Measurements from ENCODE around the gene DCUN1D2. TPM values are rescaled to one million over a fixed set of nuclear protein-coding genes. Genes with fewer than 3 reads are reported as not detected.

Gene DCUN1D2
- total RNA-seq, 6 experiments from 2014 or later, result 6.1 to 11.7 (median 9.3) TPM

GRCh38 chr13:113460064-113460555, 30.4 kb downstream of the DCUN1D2 start:
- no peak for DNase-seq
- peaks cover 0 to 33% (median 5%) of the 10 kb centered on the region in 4 donors for H3K36me3 ChIP-seq
- no peak overlapping the region for H3K27ac ChIP-seq
- peaks cover 0 to 3% (median 0%) of the 10 kb centered on the region in 4 donors for H3K4me1 ChIP-seq
- no peaks in the 10 kb centered on the region for H3K27me3 ChIP-seq
- intact Hi-C loops (cut with DNase I), result no loop called here
- no peaks in the 10 kb centered on the region for H3K9me3 ChIP-seq
- no peak overlapping the region for H3K4me3 ChIP-seq
- ATAC-seq, result no peak
- TF ChIP-seq POLR2A (IDR thresholded peaks at IDR 0.05), result no peak
- TF ChIP-seq CTCF (IDR thresholded peaks at IDR 0.05), result no peak
- WGBS (ENCODE audit: insufficient coverage, low coverage, low lambda C conversion rate, missing lambda C conversion rate), result 100% methylated on average over 3 of the region's 14 CpGs

GRCh38 chr13:113458253-113459065, 32.1 kb downstream of the DCUN1D2 start:
- no peaks in the 10 kb centered on the region for H3K9me3 ChIP-seq
- no peak for TF ChIP-seq POLR2A (IDR thresholded peaks at IDR 0.05)
- TF ChIP-seq CTCF (IDR thresholded peaks at IDR 0.05), result peak in 3 of 4 donors; percentile 26 to 31 (median 31)
- DNase-seq (peak in 1 of 3 donors; percentile 40), ATAC-seq (peak in 2 of 4 donors; percentile 28 to 36)
- intact Hi-C loops (cut with DNase I), result no loop called here
- H3K27me3 ChIP-seq, result no peaks in the 10 kb centered on the region
- H3K27ac ChIP-seq, result no peak overlapping the region
- H3K4me1 ChIP-seq, result peaks cover 0 to 3% (median 0%) of the 10 kb centered on the region in 4 donors
- WGBS (ENCODE audit: insufficient coverage, low coverage, low lambda C conversion rate, missing lambda C conversion rate), result 78% methylated on average over 4 of the region's 23 CpGs
- H3K4me3 ChIP-seq, result no peak overlapping the region
- H3K36me3 ChIP-seq, result peaks cover 0 to 33% (median 5%) of the 10 kb centered on the region in 4 donors

- no peaks in the 10 kb centered on the region for H3K9me3 ChIP-seq
- H3K36me3 ChIP-seq, result peaks cover 0 to 33% (median 5%) of the 10 kb centered on the region in 4 donors
- intact Hi-C loops (cut with DNase I), result no loop called here
- no peak for ATAC-seq
- 95% methylated on average over 17 of the region's 27 CpGs for WGBS (ENCODE audit: insufficient coverage, low coverage, low lambda C conversion rate, missing lambda C conversion rate)
- no peaks in the 10 kb centered on the region for H3K27me3 ChIP-seq
- TF ChIP-seq CTCF (IDR thresholded peaks at IDR 0.05) (no peak), POLR2A (IDR thresholded peaks at IDR 0.05) (no peak)
- H3K4me1 ChIP-seq, result peaks cover 0 to 3% (median 0%) of the 10 kb centered on the region in 4 donors
- DNase-seq, result peak in 1 of 3 donors; percentile 25
- no peak overlapping the region for H3K4me3 ChIP-seq
- no peak overlapping the region for H3K27ac ChIP-seq
These were observed 33.0 kb downstream of the DCUN1D2 start for GRCh38 chr13:113457510-113457909.

DNA sequence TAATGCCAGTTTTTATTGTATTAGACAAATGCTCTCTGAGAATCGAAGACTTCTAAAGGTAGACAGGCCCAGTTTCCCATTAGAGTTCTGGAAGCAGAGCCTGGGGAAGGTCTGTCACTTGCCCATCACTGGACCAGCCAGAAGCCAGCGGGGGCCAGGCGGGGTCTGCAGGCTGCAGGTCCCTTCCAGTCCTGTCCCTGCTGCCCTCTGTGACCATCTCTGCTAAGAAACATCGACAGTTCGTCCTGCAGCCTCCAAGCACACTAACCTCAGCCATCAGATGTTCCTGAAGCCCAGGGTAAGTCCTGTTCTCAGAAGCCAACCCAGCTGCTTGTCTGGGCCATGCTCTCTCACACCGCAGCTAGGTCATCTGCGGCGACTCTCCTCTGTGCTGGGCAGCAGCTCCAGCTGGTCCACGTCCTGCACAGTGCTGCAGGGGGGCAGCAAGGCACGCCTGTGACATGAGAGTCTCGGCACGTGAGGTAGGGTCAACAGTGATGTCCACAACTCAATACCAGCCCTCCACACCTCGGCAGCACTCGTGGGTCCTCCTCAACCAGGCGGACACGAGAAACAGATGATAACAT, 34.3 kb downstream of the DCUN1D2 start:
- Histone ChIP-seq H3K27ac (no peak overlapping the region), H3K27me3 (no peaks in the 10 kb centered on the region), H3K36me3 (peaks cover 0 to 33% (median 5%) of the 10 kb centered on the region in 4 donors), H3K4me1 (no peaks in the 10 kb centered on the region), H3K4me3 (no peak overlapping the region), H3K9me3 (no peaks in the 10 kb centered on the region)
- DNase-seq (peak in 1 of 3 donors; percentile 37), ATAC-seq (no peak)
- no peak for TF ChIP-seq POLR2A (IDR thresholded peaks at IDR 0.05)
- TF ChIP-seq CTCF (IDR thresholded peaks at IDR 0.05), result no peak
- WGBS (ENCODE audit: insufficient coverage, low coverage, low lambda C conversion rate, missing lambda C conversion rate), result 100% methylated on average over 7 of the region's 16 CpGs
- intact Hi-C loops (cut with DNase I), result no loop called here

Data from right lobe of liver (tissue), 6 donors.